Stimulated activated CD4-positive, alpha-beta T cell treated with anti-CD3 and anti-CD28 coated beads, Interleukin-1b, Interleukin-23, amount 100 ng/mL, for 4 hours (primary cell): ENCODE data around the gene CLRN3.

Experiments
- DNase-seq, 2 donors: peaks; one replicate each; pipeline ENCODE4 v3.0.0-alpha.2; 2020; ENCODE audit warnings: low read depth in 2 of 2

CLRN3 gene

GRCh38 chr10:127899766-127900387, 7.1 kb upstream of the CLRN3 start:
- DNase-seq, result no peak

- DNase-seq, result no peak
Measured at GRCh38 chr10:127897177-127897576, 4.4 kb upstream of the CLRN3 start.

GRCh38 chr10:127896590-127896989, 3.8 kb upstream of the CLRN3 start:
- DNase-seq, result no peak

- no peak for DNase-seq
Measured at GRCh38 chr10:127894146-127894545, 1.4 kb upstream of the CLRN3 start.

GRCh38 chr10:127890832-127891334, 1.9 kb downstream of the CLRN3 start:
- DNase-seq, result no peak

GRCh38 chr10:127890216-127890615, 2.5 kb downstream of the CLRN3 start:
- no peak for DNase-seq

- DNase-seq, result no peak
Measured at GRCh38 chr10:127889605-127890195, 3.0 kb downstream of the CLRN3 start.

GRCh38 chr10:127888521-127889312, 4.0 kb downstream of the CLRN3 start:
- no peak for DNase-seq

GRCh38 chr10:127887541-127888415, 5.0 kb downstream of the CLRN3 start:
- no peak for DNase-seq

GRCh38 chr10:127886371-127887051, 6.2 kb downstream of the CLRN3 start:
- DNase-seq, result no peak

- DNase-seq, result no peak
Measured at GRCh38 chr10:127884501-127884900, 8.2 kb downstream of the CLRN3 start.

- no peak for DNase-seq
Measured at GRCh38 chr10:127883516-127883915, 9.2 kb downstream of the CLRN3 start.

- no peak for DNase-seq
Measured at GRCh38 chr10:127882801-127883459, 9.8 kb downstream of the CLRN3 start.

GRCh38 chr10:127882391-127882790, 10.3 kb downstream of the CLRN3 start:
- DNase-seq, result no peak

- no peak for DNase-seq
Measured at GRCh38 chr10:127881262-127881661, 11.5 kb downstream of the CLRN3 start.

GRCh38 chr10:127880557-127880956, 12.2 kb downstream of the CLRN3 start:
- no peak for DNase-seq

- no peak for DNase-seq
Measured at GRCh38 chr10:127878475-127879055, 14.2 kb downstream of the CLRN3 start.

- DNase-seq, result no peak
Measured at GRCh38 chr10:127877699-127878098, 15.0 kb downstream of the CLRN3 start.

GRCh38 chr10:127877116-127877515, 15.6 kb downstream of the CLRN3 start:
- no peak for DNase-seq

GRCh38 chr10:127875916-127876315, 16.8 kb downstream of the CLRN3 start:
- no peak for DNase-seq

- no peak for DNase-seq
Measured at GRCh38 chr10:127875449-127875765, 17.3 kb downstream of the CLRN3 start.
